ENCODE measurements around the gene GLB1L3. TPM values are rescaled to one million over a fixed set of nuclear protein-coding genes. Genes with fewer than 3 reads are reported as not detected.

GLB1L3 gene
- total RNA-seq, 1 experiment from 2014 or later: not detected

DNA sequence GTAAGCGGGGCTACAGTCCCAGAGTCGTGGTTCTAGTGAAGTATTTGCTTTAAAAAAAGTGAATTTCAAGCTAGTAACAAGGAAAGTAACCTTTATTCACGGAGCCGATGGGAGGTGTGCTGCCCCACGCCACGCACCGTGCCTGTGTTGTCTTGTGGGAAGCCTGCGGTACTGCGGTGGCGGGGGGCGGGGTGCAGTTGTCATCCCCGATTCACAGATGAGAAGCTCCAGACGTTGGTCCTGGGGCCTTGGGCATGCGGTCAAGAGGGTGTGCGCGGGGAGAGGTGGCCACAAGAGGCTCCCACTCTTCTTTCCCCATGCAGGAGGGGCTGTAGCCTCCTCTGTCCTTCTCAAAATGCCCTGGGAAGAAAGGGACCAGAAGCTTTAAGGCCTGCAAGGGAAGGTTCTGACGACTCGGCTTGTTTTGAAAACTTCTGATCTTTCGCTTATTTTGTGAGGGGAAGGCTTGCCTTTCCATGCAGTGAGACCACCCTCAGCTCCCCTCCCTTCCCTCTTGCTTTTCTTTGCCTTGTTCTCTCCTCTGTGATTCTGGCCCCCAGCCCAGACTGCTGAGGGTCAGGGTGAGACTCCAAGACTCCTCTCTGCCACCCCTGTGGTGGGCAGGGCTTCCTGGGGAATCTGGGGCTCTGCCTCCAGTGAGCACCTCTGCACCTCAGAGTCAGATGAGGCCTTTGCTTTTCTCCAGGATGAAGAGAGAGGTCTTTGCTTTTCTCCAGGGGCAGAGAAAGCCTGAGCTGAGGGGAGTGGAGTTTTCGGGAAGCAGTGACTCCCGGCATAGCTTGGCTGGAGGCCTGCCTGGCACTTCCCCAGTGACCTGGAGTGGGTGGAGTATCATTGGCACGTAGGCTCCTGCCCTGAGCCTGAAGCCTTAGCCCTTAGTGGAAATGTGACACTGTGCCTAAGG lies 6.2 kb downstream of the GLB1L3 start:
- H2AFZ ChIP-seq (ENCODE audit: low read depth, low read length, poor library complexity, severe bottlenecking): no peak overlapping the region
- no peaks in the 10 kb centered on the region for H3K4me1 ChIP-seq (ENCODE audit: control insufficient read depth in 1 of 2, insufficient read depth in 2 of 2, low read length in 2 of 2)
- no peaks in the 10 kb centered on the region for H3K79me2 ChIP-seq (ENCODE audit: insufficient read depth, low read length)
- H3K4me3 ChIP-seq (replicated peaks in 1 of 2; ENCODE audit: low read depth in 1 of 2, low read length in 2 of 2): no peak overlapping the region
- TF ChIP-seq EGR1 (IDR thresholded peaks at IDR 0.05; ENCODE audit: low read depth): no peak
- TF ChIP-seq SIN3A (IDR thresholded peaks at IDR 0.05; ENCODE audit: low read depth): no peak
- TF ChIP-seq, protein P1, sequence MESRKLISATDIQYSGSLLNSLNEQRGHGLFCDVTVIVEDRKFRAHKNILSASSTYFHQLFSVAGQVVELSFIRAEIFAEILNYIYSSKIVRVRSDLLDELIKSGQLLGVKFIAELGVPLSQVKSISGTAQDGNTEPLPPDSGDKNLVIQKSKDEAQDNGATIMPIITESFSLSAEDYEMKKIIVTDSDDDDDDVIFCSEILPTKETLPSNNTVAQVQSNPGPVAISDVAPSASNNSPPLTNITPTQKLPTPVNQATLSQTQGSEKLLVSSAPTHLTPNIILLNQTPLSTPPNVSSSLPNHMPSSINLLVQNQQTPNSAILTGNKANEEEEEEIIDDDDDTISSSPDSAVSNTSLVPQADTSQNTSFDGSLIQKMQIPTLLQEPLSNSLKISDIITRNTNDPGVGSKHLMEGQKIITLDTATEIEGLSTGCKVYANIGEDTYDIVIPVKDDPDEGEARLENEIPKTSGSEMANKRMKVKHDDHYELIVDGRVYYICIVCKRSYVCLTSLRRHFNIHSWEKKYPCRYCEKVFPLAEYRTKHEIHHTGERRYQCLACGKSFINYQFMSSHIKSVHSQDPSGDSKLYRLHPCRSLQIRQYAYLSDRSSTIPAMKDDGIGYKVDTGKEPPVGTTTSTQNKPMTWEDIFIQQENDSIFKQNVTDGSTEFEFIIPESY (IDR thresholded peaks at IDR 0.05; ENCODE audit: extremely low read depth, insufficient replicate concordance, low read length): no peak
- TF ChIP-seq CBX3 (IDR thresholded peaks at IDR 0.05; ENCODE audit: low read depth): no peak
- TF ChIP-seq JUND (IDR thresholded peaks at IDR 0.05): no peak
- TF ChIP-seq POLR2AphosphoS5 (IDR thresholded peaks at IDR 0.05; ENCODE audit: low read depth, low read length): no peak
- no peak for TF ChIP-seq REST (IDR thresholded peaks at IDR 0.05; ENCODE audit: low read depth)
- TF ChIP-seq, protein P2, sequence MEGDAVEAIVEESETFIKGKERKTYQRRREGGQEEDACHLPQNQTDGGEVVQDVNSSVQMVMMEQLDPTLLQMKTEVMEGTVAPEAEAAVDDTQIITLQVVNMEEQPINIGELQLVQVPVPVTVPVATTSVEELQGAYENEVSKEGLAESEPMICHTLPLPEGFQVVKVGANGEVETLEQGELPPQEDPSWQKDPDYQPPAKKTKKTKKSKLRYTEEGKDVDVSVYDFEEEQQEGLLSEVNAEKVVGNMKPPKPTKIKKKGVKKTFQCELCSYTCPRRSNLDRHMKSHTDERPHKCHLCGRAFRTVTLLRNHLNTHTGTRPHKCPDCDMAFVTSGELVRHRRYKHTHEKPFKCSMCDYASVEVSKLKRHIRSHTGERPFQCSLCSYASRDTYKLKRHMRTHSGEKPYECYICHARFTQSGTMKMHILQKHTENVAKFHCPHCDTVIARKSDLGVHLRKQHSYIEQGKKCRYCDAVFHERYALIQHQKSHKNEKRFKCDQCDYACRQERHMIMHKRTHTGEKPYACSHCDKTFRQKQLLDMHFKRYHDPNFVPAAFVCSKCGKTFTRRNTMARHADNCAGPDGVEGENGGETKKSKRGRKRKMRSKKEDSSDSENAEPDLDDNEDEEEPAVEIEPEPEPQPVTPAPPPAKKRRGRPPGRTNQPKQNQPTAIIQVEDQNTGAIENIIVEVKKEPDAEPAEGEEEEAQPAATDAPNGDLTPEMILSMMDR (IDR thresholded peaks at IDR 0.05 in 2 of 3, conservative IDR thresholded peaks at IDR 0.05 in 1 of 3; ENCODE audit: borderline replicate concordance in 1 of 3, insufficient read depth in 1 of 3, low read depth in 2 of 3, low read length in 2 of 3): no peak
- TF ChIP-seq CEBPB (IDR thresholded peaks at IDR 0.05; ENCODE audit: low read depth): no peak
- TF ChIP-seq EZH2 (IDR thresholded peaks at IDR 0.05): no peak
- no peak for TF ChIP-seq SRF (IDR thresholded peaks at IDR 0.05; ENCODE audit: low read depth)
- TF ChIP-seq ELF1 (IDR thresholded peaks at IDR 0.05; ENCODE audit: borderline replicate concordance, low read depth): no peak
- no peak for TF ChIP-seq EZH2phosphoT487 (IDR thresholded peaks at IDR 0.05; ENCODE audit: borderline replicate concordance)
- TF ChIP-seq RAD21 (IDR thresholded peaks at IDR 0.05; ENCODE audit: low read depth): no peak
- no peak for TF ChIP-seq YY1 (IDR thresholded peaks at IDR 0.05; ENCODE audit: extremely low read depth, insufficient replicate concordance, low read depth, low read length)
- no peak for TF ChIP-seq POLR2A (IDR thresholded peaks at IDR 0.05; ENCODE audit: borderline replicate concordance, extremely low read depth, insufficient read depth, insufficient read length)
- TF ChIP-seq ZFX (IDR thresholded peaks at IDR 0.05): no peak
- no peak for TF ChIP-seq MAX (IDR thresholded peaks at IDR 0.05)
- TF ChIP-seq FOSL1 (IDR thresholded peaks at IDR 0.05; ENCODE audit: low read depth): no peak
- no peak for TF ChIP-seq TCF7L2 (IDR thresholded peaks at IDR 0.05; ENCODE audit: borderline replicate concordance, extremely low read depth, insufficient read depth, insufficient read length)
- ATAC-seq (no peak), DNase-seq (ENCODE audit: low read depth, low spot score) (no peak)
- no peaks in the 10 kb centered on the region for H4K20me1 ChIP-seq (ENCODE audit: insufficient read depth)
- H3K4me2 ChIP-seq (ENCODE audit: low read length): no peak overlapping the region
- intact Hi-C loops (cut with micrococcal nuclease): no loop called here
- no peaks in the 10 kb centered on the region for H3K9me2 ChIP-seq (ENCODE audit: insufficient read depth)
- POLR2A ChIA-PET: no interaction called here
- H3K9me3 ChIP-seq (ENCODE audit: control insufficient read depth in 1 of 2, insufficient read depth in 1 of 2, low read depth in 1 of 2, low read length in 2 of 2): no peaks in the 10 kb centered on the region
- no peak overlapping the region for H3K9ac ChIP-seq (ENCODE audit: low read length)
- RAD21 ChIA-PET (ENCODE audit: low non-redundant PET in 1 of 2, low total read pairs in 2 of 2, uncharacterized antibody in 2 of 2, unreplicated experiment in 2 of 2): no interaction called here
- CTCF ChIA-PET: no interaction called here
- H3K27me3 ChIP-seq (ENCODE audit: insufficient read depth, low read length): no peaks in the 10 kb centered on the region
- no peak overlapping the region for H3K27ac ChIP-seq (ENCODE audit: low read depth, low read length)
- no peaks in the 10 kb centered on the region for H3K36me3 ChIP-seq (ENCODE audit: control insufficient read depth in 1 of 2, insufficient read depth in 2 of 2, low read length in 2 of 2)
- BruUV-seq (replicated peaks): no TSS peak
